Activated B cell treated with CpG ODN at 0.5 μM for 24 hours (primary cell): Measurements from ENCODE around the gene SCAMP2. TPM values are rescaled to one million over a fixed set of nuclear protein-coding genes. Genes with fewer than 3 reads are reported as not detected.

ENCODE experiments used
- ATAC-seq: fragments of 200-7000 bp; cut with Tn5 transposase; one replicate; pipeline ENCODE4 v1.10.0; 2021; ENCODE audit warnings: low read depth, mild to moderate bottlenecking, moderate library complexity
- CTCF ChIA-PET: fragments of 350-600 bp; sonication (Branson Sonifier 250); formaldehyde crosslinking; loops from one replicate; lab custom pipeline; 2021; ENCODE audit warnings: antibody characterized with exemption; lab: Charles Lee
- POLR2A ChIA-PET: fragments of 350-600 bp; sonication (Branson Sonifier 250); formaldehyde crosslinking; loops from one replicate; lab custom pipeline; 2021; ENCODE audit warnings: antibody characterized with exemption; lab: Charles Lee
- DNase-seq: peaks from one replicate; pipeline ENCODE4 v3.0.0; 2022
- H3K27ac Mint-ChIP-seq: one replicate; pipeline ENCODE4 v1.8.0; 2020; ENCODE audit warnings: mixed read lengths
- H3K27me3 Mint-ChIP-seq: one replicate; pipeline ENCODE4 v1.8.0; 2021; ENCODE audit warnings: mixed read lengths
- H3K36me3 Mint-ChIP-seq: one replicate; pipeline ENCODE4 v1.8.0; 2021; ENCODE audit warnings: low read depth, mixed read lengths
- H3K4me1 Mint-ChIP-seq: one replicate; pipeline ENCODE4 v1.8.0; 2021; ENCODE audit warnings: mixed read lengths
- H3K4me3 Mint-ChIP-seq: one replicate; pipeline ENCODE4 v1.8.0; 2020; ENCODE audit warnings: mild to moderate bottlenecking, mixed read lengths
- H3K9me3 Mint-ChIP-seq: one replicate; pipeline ENCODE4 v1.8.0; 2020; ENCODE audit warnings: mixed read lengths
- CTCF ChIP-seq: fragments of 200-600 bp; IDR thresholded peaks from one replicate; pipeline ENCODE4 v1.8.0; 2022; ENCODE audit warnings: antibody characterized with exemption, mild to moderate bottlenecking
- intact Hi-C: fragments of 100-400 bp; cut with micrococcal nuclease; formaldehyde crosslinking; loops from one replicate; pipeline ENCODE4 v1.15.1; 2024
- total RNA-seq: library from RNA; stranded (reverse); gene quantifications from 2 replicates; pipeline ENCODE4 v1.2.3, GENCODE V29; 2022

Gene SCAMP2
- total RNA-seq, 1 donor from 2014 or later = 112 TPM

- Mint-ChIP-seq H3K9me3 (no peaks in the 10 kb centered on the region), H3K36me3 (peaks cover 12% of the 10 kb centered on the region), H3K27ac (no peak overlapping the region), H3K4me1 (peaks cover 11% of the 10 kb centered on the region), H3K27me3 (peaks cover 16% of the 10 kb centered on the region), H3K4me3 (no peak overlapping the region)
- POLR2A ChIA-PET = no interaction called here
- TF ChIP-seq CTCF = no peak
- intact Hi-C loops = no loop called here
- DNase-seq = no peak
- CTCF ChIA-PET = interaction anchor here (1.1 kb wide), 1 partner anchor 61 kb away, joined by 4 read pairs; no protein-coding TSS in a partner anchor
- ATAC-seq = no peak
Measured at GRCh38 chr15:74831813-74832495, 41.2 kb downstream of the SCAMP2 start.

- Mint-ChIP-seq H3K27ac (no peak overlapping the region), H3K9me3 (no peaks in the 10 kb centered on the region), H3K4me3 (no peak overlapping the region), H3K4me1 (peaks cover 11% of the 10 kb centered on the region), H3K27me3 (peaks cover 21% of the 10 kb centered on the region), H3K36me3 (peaks cover 7% of the 10 kb centered on the region)
- ChIA-PET CTCF (interaction anchor here (0.8 kb wide), 3 partner anchors 10 to 120 kb away, joined by 3 read pairs; no protein-coding TSS in a partner anchor), POLR2A (no interaction called here)
- intact Hi-C loops = no loop called here
- no peak for DNase-seq
- TF ChIP-seq CTCF = no peak
- ATAC-seq = no peak
Measured at GRCh38 chr15:74830868-74831267, 42.3 kb downstream of the SCAMP2 start.

- Mint-ChIP-seq H3K4me3 (no peak overlapping the region), H3K27me3 (peaks cover 21% of the 10 kb centered on the region), H3K4me1 (peaks cover 9% of the 10 kb centered on the region), H3K27ac (no peak overlapping the region), H3K36me3 (peaks cover under 1% of the 10 kb centered on the region), H3K9me3 (no peaks in the 10 kb centered on the region)
- no peak for ATAC-seq
- intact Hi-C loops = no loop called here
- CTCF ChIA-PET = no interaction called here
- POLR2A ChIA-PET = interaction anchor here (0.6 kb wide), 1 partner anchor 42 kb away, joined by 3 read pairs; no protein-coding TSS in a partner anchor
- DNase-seq = no peak
- TF ChIP-seq CTCF = no peak
Measured at GRCh38 chr15:74829991-74830390, 43.2 kb downstream of the SCAMP2 start.

- Mint-ChIP-seq H3K27ac (no peak overlapping the region), H3K4me3 (no peak overlapping the region), H3K9me3 (no peaks in the 10 kb centered on the region), H3K36me3 (no peaks in the 10 kb centered on the region), H3K27me3 (peaks cover 21% of the 10 kb centered on the region), H3K4me1 (peaks cover 7% of the 10 kb centered on the region)
- TF ChIP-seq CTCF = no peak
- POLR2A ChIA-PET = interaction anchor here (0.7 kb wide), 1 partner anchor 52 kb away, joined by 6 read pairs; no protein-coding TSS in a partner anchor
- DNase-seq = no peak
- intact Hi-C loops = no loop called here
- no peak for ATAC-seq
- CTCF ChIA-PET = interaction anchor here (0.6 kb wide), 1 partner anchor 45 kb away, joined by 3 read pairs; no protein-coding TSS in a partner anchor
Measured at GRCh38 chr15:74829486-74829885, 43.7 kb downstream of the SCAMP2 start.

GRCh38 chr15:74828835-74829234, 44.3 kb downstream of the SCAMP2 start:
- no peaks in the 10 kb centered on the region for H3K9me3 Mint-ChIP-seq
- no peak overlapping the region for H3K27ac Mint-ChIP-seq
- no peak overlapping the region for H3K4me3 Mint-ChIP-seq
- no peaks in the 10 kb centered on the region for H3K36me3 Mint-ChIP-seq
- ChIA-PET CTCF (interaction anchor here (0.5 to 0.6 kb wide), 2 partner anchors 46 to 58 kb away, joined by 3 read pairs; no protein-coding TSS in a partner anchor), POLR2A (interaction anchor here (0.7 kb wide), 1 partner anchor 51 kb away, joined by 6 read pairs; no protein-coding TSS in a partner anchor)
- no peak for TF ChIP-seq CTCF
- DNase-seq = no peak
- intact Hi-C loops = no loop called here
- H3K27me3 Mint-ChIP-seq = peaks cover 21% of the 10 kb centered on the region
- no peak for ATAC-seq
- H3K4me1 Mint-ChIP-seq = peaks cover 7% of the 10 kb centered on the region
